Thyroid gland (tissue), 4 donors: ENCODE data around the gene THTPA. TPM values are rescaled to one million over a fixed set of nuclear protein-coding genes. Genes with fewer than 3 reads are reported as not detected.

Source experiments
- DNase-seq, 2 donors: peaks; one replicate each; pipeline ENCODE4 v3.0.0-alpha.2; 2019
- H3K27ac ChIP-seq, 3 donors: fragments of 200-600 bp; sonication (generic); 1 replicate in 2 of 3; 2 replicates in 1 of 3; pipeline ENCODE4 v1.5.1; 2016 to 2019; ENCODE audit warnings: mild to moderate bottlenecking in 1 of 3, moderate library complexity in 1 of 3
- H3K27me3 ChIP-seq: fragments of 200-600 bp; sonication (generic); one replicate; pipeline ENCODE4 v1.5.1; 2019
- H3K36me3 ChIP-seq, 2 donors: fragments of 200-600 bp; sonication (generic); one replicate each; pipeline ENCODE4 v1.5.1; 2016 to 2019
- H3K4me1 ChIP-seq, 2 donors: fragments of 200-600 bp; sonication (generic); one replicate each; pipeline ENCODE4 v1.5.1; 2017 to 2019
- H3K4me3 ChIP-seq, 3 donors: fragments of 200-600 bp; sonication (generic); replicated peaks in 1 of 3; 1 replicate in 2 of 3; 2 replicates in 1 of 3; pipeline ENCODE4 v1.5.1; 2016; ENCODE audit warnings: mild to moderate bottlenecking in 1 of 3
- H3K9me3 ChIP-seq: fragments of 200-600 bp; sonication (generic); one replicate; pipeline ENCODE4 v1.5.1; 2017
- POLR2A ChIP-seq, 2 donors: fragments of 450-650 bp; IDR thresholded peaks; one replicate each; pipeline ENCODE4 v1.6.1; 2017; ENCODE audit warnings: antibody characterized with exemption in 2 of 2, mild to moderate bottlenecking in 2 of 2, moderate library complexity in 1 of 2
- WGBS, 2 donors: methylation state at CpG; one replicate each; pipeline ENCODE4 v1.1.5; 2017; 5-methylcytosine and 5-hydroxymethylcytosine counted together
- intact Hi-C: fragments of 100-400 bp; cut with DNase I; formaldehyde crosslinking; loops from one replicate; pipeline ENCODE4 v1.15.1; 2023
- total RNA-seq, 4 donors: library from RNA; depleted of rRNA; stranded (reverse); fragments of >200 nt; gene quantifications; one replicate each; pipeline ENCODE4 v1.2.3, GENCODE V29; 2016
- TF ChIP-seq, protein P1 (sequence below), 6 experiments: fragments of 200-600 bp in 3 of 6; fragments of 450-650 bp in 3 of 6; sonication (generic) in 3 of 6; IDR thresholded peaks; one replicate each; pipeline ENCODE4 v1.5.1; 2016 to 2019; ENCODE audit warnings: antibody characterized with exemption in 6 of 6, mild to moderate bottlenecking in 2 of 6, inconsistent platforms in 1 of 6, moderate library complexity in 1 of 6

THTPA gene
- total RNA-seq, 4 donors from 2014 or later: 15.3 to 48.1 (median 28.3) TPM

DNA sequence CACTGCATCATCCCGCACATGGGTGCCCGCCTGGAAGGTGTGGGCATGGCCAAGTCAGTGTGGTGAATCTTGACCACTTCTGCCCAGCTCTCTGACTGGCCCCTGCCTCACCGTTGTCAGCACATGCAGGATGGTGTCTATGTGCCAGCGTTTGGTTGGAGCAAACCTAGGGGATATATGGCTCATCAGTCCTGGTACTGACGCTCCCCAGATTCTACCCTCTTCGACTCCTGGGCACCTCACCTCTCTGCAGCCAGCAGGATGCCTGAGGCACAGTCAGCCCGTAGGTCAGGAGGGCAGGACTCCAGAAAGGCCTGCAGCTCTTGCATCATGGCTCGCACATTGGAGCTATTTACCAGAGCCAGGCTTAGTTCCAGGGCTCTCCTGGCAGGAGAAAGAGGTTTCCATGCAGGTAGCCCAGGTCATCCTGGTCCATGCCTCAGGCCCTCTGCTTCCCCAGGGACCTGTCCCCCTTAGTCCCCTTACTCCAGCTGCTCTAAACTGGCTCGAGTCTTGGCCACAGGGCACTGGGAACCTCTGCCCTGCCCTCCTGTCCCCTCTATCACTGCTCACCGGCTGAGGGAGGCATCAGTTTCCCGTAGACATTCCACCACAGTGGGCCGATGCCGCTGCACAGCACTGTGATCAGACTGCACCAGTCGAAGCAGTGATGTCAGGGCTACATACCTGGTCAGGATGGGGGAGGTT is 7.6 kb downstream of the THTPA start:
- WGBS, 2 donors: 91 to 94% methylated on average over 9 to 13 of the region's 14 CpGs
- Histone ChIP-seq H3K36me3 (peaks cover 13 to 26% of the 10 kb centered on the region in 2 donors), H3K4me1 (peaks cover 6 to 9% of the 10 kb centered on the region in 2 donors), H3K9me3 (no peaks in the 10 kb centered on the region), H3K27me3 (no peaks in the 10 kb centered on the region), H3K4me3 (no peak overlapping the region), H3K27ac (no peak overlapping the region)
- intact Hi-C loops: loop anchor here (5.0 kb wide), 1 partner anchor 86 kb away; no protein-coding TSS in a partner anchor
- no peak for DNase-seq
- no peak for TF ChIP-seq POLR2A (IDR thresholded peaks at IDR 0.05)
- TF ChIP-seq, protein P1, sequence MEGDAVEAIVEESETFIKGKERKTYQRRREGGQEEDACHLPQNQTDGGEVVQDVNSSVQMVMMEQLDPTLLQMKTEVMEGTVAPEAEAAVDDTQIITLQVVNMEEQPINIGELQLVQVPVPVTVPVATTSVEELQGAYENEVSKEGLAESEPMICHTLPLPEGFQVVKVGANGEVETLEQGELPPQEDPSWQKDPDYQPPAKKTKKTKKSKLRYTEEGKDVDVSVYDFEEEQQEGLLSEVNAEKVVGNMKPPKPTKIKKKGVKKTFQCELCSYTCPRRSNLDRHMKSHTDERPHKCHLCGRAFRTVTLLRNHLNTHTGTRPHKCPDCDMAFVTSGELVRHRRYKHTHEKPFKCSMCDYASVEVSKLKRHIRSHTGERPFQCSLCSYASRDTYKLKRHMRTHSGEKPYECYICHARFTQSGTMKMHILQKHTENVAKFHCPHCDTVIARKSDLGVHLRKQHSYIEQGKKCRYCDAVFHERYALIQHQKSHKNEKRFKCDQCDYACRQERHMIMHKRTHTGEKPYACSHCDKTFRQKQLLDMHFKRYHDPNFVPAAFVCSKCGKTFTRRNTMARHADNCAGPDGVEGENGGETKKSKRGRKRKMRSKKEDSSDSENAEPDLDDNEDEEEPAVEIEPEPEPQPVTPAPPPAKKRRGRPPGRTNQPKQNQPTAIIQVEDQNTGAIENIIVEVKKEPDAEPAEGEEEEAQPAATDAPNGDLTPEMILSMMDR (IDR thresholded peaks at IDR 0.05): no peak

DNA sequence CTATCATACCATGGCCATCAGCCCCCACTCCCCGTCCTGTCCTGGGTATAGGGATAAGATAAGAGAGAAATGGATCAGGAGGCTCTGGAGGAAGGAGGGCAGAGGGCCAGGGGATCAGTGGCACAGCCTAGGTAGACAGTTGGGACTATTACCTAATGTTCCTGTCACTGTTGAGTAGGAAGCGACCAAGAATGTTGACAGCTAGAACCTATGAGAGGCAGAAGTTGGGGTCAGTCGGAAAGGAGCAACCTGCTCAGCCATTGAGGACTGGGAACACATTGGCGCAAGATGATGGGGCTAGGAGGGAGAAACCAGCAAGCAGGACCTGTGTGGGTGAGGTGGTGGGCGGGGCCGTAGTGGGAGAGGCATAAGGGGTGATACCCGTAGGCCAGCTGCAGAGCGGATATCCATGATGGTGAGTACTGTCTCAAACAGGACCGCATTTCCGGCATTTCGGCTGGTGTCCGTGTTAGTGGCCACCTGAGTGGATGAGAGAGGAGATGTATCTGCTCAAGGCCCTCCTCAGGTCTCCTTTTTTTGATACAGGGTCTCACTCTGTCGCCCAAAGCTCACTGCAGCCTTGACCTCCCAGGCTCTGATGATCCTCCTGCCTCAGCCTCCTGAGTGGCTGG is 8.2 kb downstream of the THTPA start:
- no peak overlapping the region for H3K27ac ChIP-seq
- DNase-seq: no peak
- peaks cover 13 to 19% of the 10 kb centered on the region in 2 donors for H3K36me3 ChIP-seq
- H3K4me1 ChIP-seq: peaks cover 6 to 9% of the 10 kb centered on the region in 2 donors
- intact Hi-C loops: loop anchor here (5.0 kb wide), 1 partner anchor 87 kb away; no protein-coding TSS in a partner anchor
- H3K4me3 ChIP-seq: no peak overlapping the region
- WGBS, 2 donors: 90 to 92% methylated on average over 13 of the region's 13 CpGs
- H3K9me3 ChIP-seq: no peaks in the 10 kb centered on the region
- TF ChIP-seq, protein P1 (IDR thresholded peaks at IDR 0.05): no peak
- no peak for TF ChIP-seq POLR2A (IDR thresholded peaks at IDR 0.05)
- no peaks in the 10 kb centered on the region for H3K27me3 ChIP-seq

DNA sequence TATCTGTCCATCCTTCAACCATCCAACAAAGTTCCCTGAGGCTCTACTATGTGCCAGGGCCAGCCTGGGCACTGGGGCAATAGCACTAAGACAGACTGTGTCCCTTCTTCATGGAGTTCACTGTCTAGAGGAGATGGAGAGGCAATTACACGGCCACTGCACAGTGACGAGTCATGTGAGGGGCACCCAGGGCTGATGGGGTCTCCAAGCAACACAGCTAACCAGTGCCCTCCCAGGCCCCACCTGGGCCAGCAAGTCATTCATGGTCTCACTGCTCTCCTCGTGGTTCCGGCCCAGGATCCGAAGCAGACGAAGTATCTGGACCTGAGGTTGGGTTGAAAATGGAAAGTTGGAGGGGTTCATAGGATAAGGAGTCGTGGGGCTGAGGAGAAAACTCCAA is 8.8 kb downstream of the THTPA start:
- H3K27ac ChIP-seq: no peak overlapping the region
- peaks cover 6 to 9% of the 10 kb centered on the region in 2 donors for H3K4me1 ChIP-seq
- TF ChIP-seq, protein P1 (IDR thresholded peaks at IDR 0.05): no peak
- no peak for TF ChIP-seq POLR2A (IDR thresholded peaks at IDR 0.05)
- no peak overlapping the region for H3K4me3 ChIP-seq
- peaks cover 10 to 13% of the 10 kb centered on the region in 2 donors for H3K36me3 ChIP-seq
- no peak for DNase-seq
- intact Hi-C loops: loop anchor here (5.0 kb wide), 1 partner anchor 88 kb away; no protein-coding TSS in a partner anchor
- no peaks in the 10 kb centered on the region for H3K27me3 ChIP-seq
- no peaks in the 10 kb centered on the region for H3K9me3 ChIP-seq
- 78 to 96% methylated on average over 7 of the region's 7 CpGs for WGBS, 2 donors

DNA sequence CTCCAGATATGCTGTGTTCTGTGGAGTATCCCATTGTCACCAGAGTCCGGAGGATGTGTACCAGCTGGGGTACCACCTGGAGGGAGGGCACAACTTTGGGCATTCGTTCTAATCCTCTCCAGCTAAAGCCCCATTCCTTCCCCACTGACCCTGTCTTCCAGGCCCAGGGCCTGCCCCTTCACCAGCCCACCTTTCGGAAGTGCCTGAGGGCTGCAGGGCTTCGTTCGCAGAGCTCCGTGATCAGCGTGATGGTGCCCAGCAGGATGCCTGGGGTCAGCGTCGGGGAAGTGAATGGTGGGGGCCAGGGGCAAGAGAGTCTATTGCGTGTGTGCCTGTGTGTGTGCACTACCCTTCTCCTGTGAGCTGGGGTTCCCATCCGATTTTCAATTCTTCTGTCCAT is 9.6 kb downstream of the THTPA start:
- H3K27ac ChIP-seq: no peak overlapping the region
- WGBS, 2 donors: 74 to 89% methylated on average over 5 to 11 of the region's 11 CpGs
- H3K4me1 ChIP-seq: peaks cover 6 to 9% of the 10 kb centered on the region in 2 donors
- intact Hi-C loops: no loop called here
- no peak for DNase-seq
- TF ChIP-seq, protein P1 (IDR thresholded peaks at IDR 0.05): no peak
- no peak for TF ChIP-seq POLR2A (IDR thresholded peaks at IDR 0.05)
- H3K4me3 ChIP-seq: no peak overlapping the region
- no peaks in the 10 kb centered on the region for H3K9me3 ChIP-seq
- H3K27me3 ChIP-seq: no peaks in the 10 kb centered on the region
- H3K36me3 ChIP-seq: peaks cover 7 to 13% of the 10 kb centered on the region in 2 donors
